SK-N-SH (cell line): ENCODE results near the gene NEK10.

Source experiments
- FOSL2 ChIP-seq: IDR thresholded peaks from 2 replicates; pipeline ENCODE4 v1.4.0; 2012; ENCODE audit warnings: low read depth, mild to moderate bottlenecking, moderate library complexity, borderline replicate concordance
- JUND ChIP-seq: IDR thresholded peaks from 2 replicates; pipeline ENCODE4 v1.4.0; 2012
- MXI1 ChIP-seq: IDR thresholded peaks from 2 replicates; pipeline ENCODE4 v1.6.1; 2012; ENCODE audit warnings: mild to moderate bottlenecking, low read depth, low read length, improper control_type of control experiment
- POLR2AphosphoS5 ChIP-seq: IDR thresholded peaks from 2 replicates; pipeline ENCODE4 v1.6.1; 2012; ENCODE audit warnings: low read depth, low read length
- RXRA ChIP-seq: IDR thresholded peaks from 2 replicates; pipeline ENCODE4 v1.4.0; 2012; ENCODE audit warnings: low read depth, mild to moderate bottlenecking, borderline replicate concordance
- SIN3A ChIP-seq: IDR thresholded peaks from 2 replicates; pipeline ENCODE4 v1.6.1; 2012; ENCODE audit warnings: low read depth, mild to moderate bottlenecking, low read length, moderate library complexity, borderline replicate concordance
- SMC3 ChIP-seq: IDR thresholded peaks from 2 replicates; pipeline ENCODE4 v1.6.1; 2012; ENCODE audit warnings: low read depth, low read length, improper control_type of control experiment
- TAF1 ChIP-seq: IDR thresholded peaks from 2 replicates; pipeline ENCODE4 v1.6.1; 2012; ENCODE audit warnings: low read depth, mild to moderate bottlenecking, low read length, moderate library complexity, borderline replicate concordance
- TEAD4 ChIP-seq: IDR thresholded peaks from 2 replicates; pipeline ENCODE4 v1.4.0; 2012; ENCODE audit warnings: mild to moderate bottlenecking, borderline replicate concordance; ENCODE audit not compliant: insufficient read depth
- TF ChIP-seq, protein P1 (sequence below): fragments of 200-600 bp; sonication (generic); IDR thresholded peaks from 2 replicates; pipeline ENCODE4 v1.6.1; 2017; ENCODE audit warnings: antibody characterized with exemption, mild to moderate bottlenecking, moderate library complexity

- TF ChIP-seq, protein P1, sequence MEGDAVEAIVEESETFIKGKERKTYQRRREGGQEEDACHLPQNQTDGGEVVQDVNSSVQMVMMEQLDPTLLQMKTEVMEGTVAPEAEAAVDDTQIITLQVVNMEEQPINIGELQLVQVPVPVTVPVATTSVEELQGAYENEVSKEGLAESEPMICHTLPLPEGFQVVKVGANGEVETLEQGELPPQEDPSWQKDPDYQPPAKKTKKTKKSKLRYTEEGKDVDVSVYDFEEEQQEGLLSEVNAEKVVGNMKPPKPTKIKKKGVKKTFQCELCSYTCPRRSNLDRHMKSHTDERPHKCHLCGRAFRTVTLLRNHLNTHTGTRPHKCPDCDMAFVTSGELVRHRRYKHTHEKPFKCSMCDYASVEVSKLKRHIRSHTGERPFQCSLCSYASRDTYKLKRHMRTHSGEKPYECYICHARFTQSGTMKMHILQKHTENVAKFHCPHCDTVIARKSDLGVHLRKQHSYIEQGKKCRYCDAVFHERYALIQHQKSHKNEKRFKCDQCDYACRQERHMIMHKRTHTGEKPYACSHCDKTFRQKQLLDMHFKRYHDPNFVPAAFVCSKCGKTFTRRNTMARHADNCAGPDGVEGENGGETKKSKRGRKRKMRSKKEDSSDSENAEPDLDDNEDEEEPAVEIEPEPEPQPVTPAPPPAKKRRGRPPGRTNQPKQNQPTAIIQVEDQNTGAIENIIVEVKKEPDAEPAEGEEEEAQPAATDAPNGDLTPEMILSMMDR: no peak
- no peak for TF ChIP-seq SMC3
- no peak for TF ChIP-seq TEAD4
- no peak for TF ChIP-seq TAF1
- no peak for TF ChIP-seq JUND
- TF ChIP-seq SIN3A: no peak
- TF ChIP-seq MXI1: no peak
- no peak for TF ChIP-seq FOSL2
- no peak for TF ChIP-seq POLR2AphosphoS5
- no peak for TF ChIP-seq RXRA
Measured at GRCh38 chr3:27165321-27165721, 203.9 kb downstream of the NEK10 start.
